Smooth muscle cell of the coronary artery (primary cell): ENCODE measurements around the gene NOD1. TPM values are rescaled to one million over a fixed set of nuclear protein-coding genes. Genes with fewer than 3 reads are reported as not detected.

Source experiments
- total RNA-seq: library from RNA; depleted of rRNA; stranded (reverse); fragments of >200 nt; gene quantifications from 2 replicates; pipeline ENCODE4 v1.2.3, GENCODE V29; 2014; ENCODE audit warnings: low replicate concordance

The NOD1 gene, protein sequence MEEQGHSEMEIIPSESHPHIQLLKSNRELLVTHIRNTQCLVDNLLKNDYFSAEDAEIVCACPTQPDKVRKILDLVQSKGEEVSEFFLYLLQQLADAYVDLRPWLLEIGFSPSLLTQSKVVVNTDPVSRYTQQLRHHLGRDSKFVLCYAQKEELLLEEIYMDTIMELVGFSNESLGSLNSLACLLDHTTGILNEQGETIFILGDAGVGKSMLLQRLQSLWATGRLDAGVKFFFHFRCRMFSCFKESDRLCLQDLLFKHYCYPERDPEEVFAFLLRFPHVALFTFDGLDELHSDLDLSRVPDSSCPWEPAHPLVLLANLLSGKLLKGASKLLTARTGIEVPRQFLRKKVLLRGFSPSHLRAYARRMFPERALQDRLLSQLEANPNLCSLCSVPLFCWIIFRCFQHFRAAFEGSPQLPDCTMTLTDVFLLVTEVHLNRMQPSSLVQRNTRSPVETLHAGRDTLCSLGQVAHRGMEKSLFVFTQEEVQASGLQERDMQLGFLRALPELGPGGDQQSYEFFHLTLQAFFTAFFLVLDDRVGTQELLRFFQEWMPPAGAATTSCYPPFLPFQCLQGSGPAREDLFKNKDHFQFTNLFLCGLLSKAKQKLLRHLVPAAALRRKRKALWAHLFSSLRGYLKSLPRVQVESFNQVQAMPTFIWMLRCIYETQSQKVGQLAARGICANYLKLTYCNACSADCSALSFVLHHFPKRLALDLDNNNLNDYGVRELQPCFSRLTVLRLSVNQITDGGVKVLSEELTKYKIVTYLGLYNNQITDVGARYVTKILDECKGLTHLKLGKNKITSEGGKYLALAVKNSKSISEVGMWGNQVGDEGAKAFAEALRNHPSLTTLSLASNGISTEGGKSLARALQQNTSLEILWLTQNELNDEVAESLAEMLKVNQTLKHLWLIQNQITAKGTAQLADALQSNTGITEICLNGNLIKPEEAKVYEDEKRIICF
- 6.5 and 7.7 TPM in 2 replicates for total RNA-seq

DNA sequence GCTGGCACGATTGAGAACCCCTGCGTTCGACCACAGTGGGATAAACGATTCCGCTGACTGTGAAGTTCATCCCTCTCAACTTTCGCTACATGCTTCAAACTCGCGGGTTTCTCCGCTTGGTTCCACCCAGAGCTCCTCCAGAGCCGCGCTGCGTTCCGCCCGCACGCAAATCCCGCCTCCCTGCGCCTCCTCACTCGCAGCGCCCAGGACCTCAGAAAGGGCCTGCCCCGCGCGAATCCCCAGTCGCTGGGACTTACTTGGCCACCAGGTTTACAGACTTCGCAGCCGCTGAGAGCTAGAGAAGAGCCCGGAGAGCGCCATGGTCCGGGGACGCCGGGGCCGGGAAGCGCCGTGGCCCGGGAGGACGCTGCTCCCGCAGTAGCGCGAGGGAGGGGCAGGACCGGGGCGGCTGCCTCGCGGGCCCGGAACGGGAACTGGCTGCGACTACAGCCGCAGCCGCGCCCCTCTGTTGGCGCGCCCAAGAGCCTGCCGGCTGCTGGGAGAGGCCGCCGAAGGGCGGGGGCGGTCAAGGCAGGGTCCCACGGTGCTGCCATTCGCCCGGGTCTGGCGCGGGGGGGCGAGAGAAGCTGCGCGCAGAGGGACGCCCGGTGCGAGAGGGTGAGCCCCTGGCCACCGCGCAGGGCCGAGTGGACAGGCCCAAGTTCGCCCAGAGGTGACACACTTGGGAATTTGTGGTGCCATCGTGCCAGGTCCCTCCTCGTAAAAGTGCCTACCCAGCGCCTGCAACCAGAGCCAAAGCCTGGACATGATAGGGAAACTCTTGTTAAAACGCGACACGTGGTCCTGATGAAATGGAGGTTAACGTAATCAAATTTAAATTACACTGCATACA is at the start of gene NOD1:
Gene NOD1 (minus strand): TSS at position 436 of the 853 bp plus-strand sequence. CDS start 21,863 bp downstream, outside the sequence.

DNA sequence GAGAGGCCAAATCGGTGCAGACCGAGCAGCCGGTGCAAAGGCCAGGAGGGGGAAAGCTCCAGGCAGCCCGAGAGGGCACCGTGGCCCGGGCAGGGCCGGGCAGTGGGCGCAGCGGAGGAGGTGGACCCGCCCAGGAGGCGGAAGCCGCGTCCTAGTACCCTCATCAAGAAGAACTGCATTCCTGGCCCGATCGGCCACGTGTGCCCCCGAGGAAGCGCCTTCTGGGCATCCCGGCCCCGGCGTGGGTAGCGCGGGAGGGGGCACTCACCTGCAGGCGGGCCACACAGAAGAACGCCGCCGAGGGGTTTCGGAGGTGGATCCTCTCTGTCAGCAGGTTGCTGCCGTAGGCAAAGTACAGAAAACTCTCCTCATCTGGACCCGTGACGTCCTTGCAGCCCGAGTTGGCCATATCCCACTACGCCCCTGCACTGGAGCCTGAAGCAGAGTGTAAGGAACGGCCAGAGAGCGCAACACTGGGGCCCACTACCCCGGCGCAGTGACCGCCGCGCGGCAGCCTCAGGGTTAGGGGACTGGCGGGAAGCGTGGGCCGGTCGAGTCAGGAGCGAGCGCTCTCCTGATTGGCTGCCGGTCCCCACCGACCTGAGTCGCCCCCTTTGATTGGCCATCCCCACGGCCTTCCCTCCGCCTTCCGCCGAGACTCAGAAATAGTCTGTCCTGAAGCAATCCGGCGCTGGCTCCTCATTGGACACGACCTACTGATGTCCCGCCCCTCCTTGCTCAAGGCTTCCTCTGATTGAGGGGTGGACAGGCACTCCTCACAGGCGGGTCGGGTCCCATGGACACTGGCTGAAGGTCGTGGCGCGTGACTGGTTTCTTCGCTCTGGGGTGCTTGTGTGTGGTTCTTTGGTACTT is 26.0 kb upstream of the NOD1 start, which contains the start of gene GGCT:
Gene GGCT (minus strand): TSS at position 529 of the 873 bp plus-strand sequence. CDS start 120 bp downstream, at position 409.

Other genes starting within 250 kb of the NOD1 start
- 2.8 and 3.2 TPM in 2 replicates for gene ZNRF2, start 194.2 kb downstream of the NOD1 start, total RNA-seq
- gene GGCT, start 26.0 kb upstream of the NOD1 start, total RNA-seq: 16.6 and 28.3 TPM in 2 replicates
- 167 and 297 TPM in 2 replicates for gene GARS1, start 116.1 kb upstream of the NOD1 start, total RNA-seq
- not detected in 2 replicates for gene CRHR2, start 203.7 kb upstream of the NOD1 start, total RNA-seq